HCT116 (cell line): ENCODE measurements around the gene ATP11B. TPM values are rescaled to one million over a fixed set of nuclear protein-coding genes. Genes with fewer than 3 reads are reported as not detected.

Experiments
- ATAC-seq: fragments of 200-7000 bp; cut with Tn5 transposase; 2 replicates; pipeline ENCODE4 v1.9.1; 2020; ENCODE audit warnings: mild to moderate bottlenecking, moderate library complexity
- BruUV-seq: library from RNA; stranded (reverse); fragments of 400-500 nt; replicated peaks from 2 replicates; lab custom pipeline; 2021; lab: Mats Ljungman, UMichigan
- CTCF ChIA-PET: fragments of 300-600 bp; sonication (Branson Sonifier 250); formaldehyde crosslinking; loops from one replicate; lab custom pipeline; 2021; ENCODE audit warnings: antibody characterized with exemption; lab: Charles Lee
- POLR2A ChIA-PET: fragments of 300-600, 350-600 bp; sonication (Branson Sonifier 250); formaldehyde crosslinking; loops from one replicate; lab custom pipeline; 2021; ENCODE audit warnings: antibody characterized with exemption; lab: Charles Lee
- RAD21 ChIA-PET, 2 experiments: fragments of 300-600 bp; sonication (Branson Sonifier 250); formaldehyde crosslinking; loops; one replicate each; lab custom pipeline; 2023; ENCODE audit warnings: low total read pairs in 2 of 2; ENCODE audit not compliant: uncharacterized antibody in 2 of 2, unreplicated experiment in 2 of 2, low non-redundant PET in 1 of 2; lab: Charles Lee
- DNase-seq: peaks from one replicate; pipeline ENCODE4 v3.0.0-alpha.2; 2010; ENCODE audit warnings: low read depth, low spot score
- H2AFZ ChIP-seq: fragments of 200-600 bp; shearing (Covaris generic), sonication (generic); 2 replicates; pipeline ENCODE4 v1.6.1; 2017; ENCODE audit warnings: low read depth, mixed run types, mixed read lengths, antibody characterized with exemption, low read length; ENCODE audit not compliant: poor library complexity, severe bottlenecking
- H3K27ac ChIP-seq: 2 replicates; pipeline ENCODE4 v1.5.1; 2012; ENCODE audit warnings: low read depth, low read length
- H3K27me3 ChIP-seq: fragments of 200-600 bp; sonication (generic); 2 replicates; pipeline ENCODE4 v1.6.1; 2016; ENCODE audit warnings: mixed run types, low read length, mixed read lengths; ENCODE audit not compliant: insufficient read depth
- H3K36me3 ChIP-seq, 2 experiments: fragments of 200-500 bp in 1 of 2; fragments of 200-600 bp in 1 of 2; sonication (Bioruptor generic) in 1 of 2; sonication (generic) in 1 of 2; 2 replicates each; pipeline versions ENCODE4 v1.5.1 to v1.6.1; 2014 to 2016; ENCODE audit warnings: low read length in 2 of 2, inconsistent platforms in 1 of 2, mixed read lengths in 1 of 2, mixed run types in 1 of 2; ENCODE audit not compliant: insufficient read depth in 2 of 2, control insufficient read depth in 1 of 2
- H3K4me1 ChIP-seq, 2 experiments: fragments of 200-600 bp in 1 of 2; sonication (generic) in 1 of 2; 2 replicates each; pipeline versions ENCODE4 v1.5.1 to v1.6.1; 2012 to 2017; ENCODE audit warnings: low read length in 2 of 2, inconsistent platforms in 1 of 2, mild to moderate bottlenecking in 1 of 2, mixed read lengths in 1 of 2, mixed run types in 1 of 2, moderate library complexity in 1 of 2; ENCODE audit not compliant: insufficient read depth in 2 of 2, control insufficient read depth in 1 of 2
- H3K4me2 ChIP-seq: fragments of 200-600 bp; sonication (generic); 2 replicates; pipeline ENCODE4 v1.6.1; 2017; ENCODE audit warnings: mixed run types, low read length, mixed read lengths
- H3K4me3 ChIP-seq, 2 experiments: fragments of 200-600 bp in 1 of 2; sonication (generic) in 1 of 2; replicated peaks in 1 of 2; 2 replicates each; pipeline ENCODE4 v1.5.1; 2011 to 2016; ENCODE audit warnings: low read length in 2 of 2, control low read depth in 1 of 2, low read depth in 1 of 2, mild to moderate bottlenecking in 1 of 2, mixed read lengths in 1 of 2, mixed run types in 1 of 2
- H3K79me2 ChIP-seq: fragments of 200-600 bp; sonication (generic); 2 replicates; pipeline ENCODE4 v1.6.1; 2017; ENCODE audit warnings: mild to moderate bottlenecking, mixed run types, low read length, moderate library complexity, mixed read lengths; ENCODE audit not compliant: insufficient read depth
- H3K9ac ChIP-seq: fragments of 200-600 bp; sonication (generic); 2 replicates; pipeline ENCODE4 v1.6.1; 2016; ENCODE audit warnings: low read length, mixed read lengths
- H3K9me2 ChIP-seq: fragments of 200-600 bp; sonication (generic), shearing (Covaris generic); 2 replicates; pipeline ENCODE4 v1.6.1; 2017; ENCODE audit warnings: mixed run types, mild to moderate bottlenecking, moderate library complexity; ENCODE audit not compliant: insufficient read depth
- H3K9me3 ChIP-seq, 2 experiments: fragments of 200-500 bp in 1 of 2; fragments of 200-600 bp in 1 of 2; sonication (Bioruptor generic) in 1 of 2; sonication (generic) in 1 of 2; 2 replicates each; pipeline ENCODE4 v1.6.1; 2014 to 2017; ENCODE audit warnings: low read length in 2 of 2, mixed read lengths in 2 of 2, inconsistent platforms in 1 of 2, low read depth in 1 of 2, mild to moderate bottlenecking in 1 of 2, mixed run types in 1 of 2, moderate library complexity in 1 of 2; ENCODE audit not compliant: control insufficient read depth in 1 of 2, insufficient read depth in 1 of 2
- H4K20me1 ChIP-seq: fragments of 200-600 bp; sonication (generic), shearing (Covaris generic); 2 replicates; pipeline ENCODE4 v1.6.1; 2017; ENCODE audit warnings: mixed run types, mild to moderate bottlenecking, moderate library complexity; ENCODE audit not compliant: insufficient read depth
- ATF3 ChIP-seq: IDR thresholded peaks from 2 replicates; pipeline ENCODE4 v1.6.1; 2012
- CBX3 ChIP-seq: IDR thresholded peaks from 2 replicates; pipeline ENCODE4 v1.6.1; 2012; ENCODE audit warnings: low read depth
- CEBPB ChIP-seq: IDR thresholded peaks from 2 replicates; pipeline ENCODE4 v1.6.1; 2012; ENCODE audit warnings: low read depth
- EGR1 ChIP-seq: IDR thresholded peaks from 2 replicates; pipeline ENCODE4 v1.6.1; 2012; ENCODE audit warnings: low read depth
- ELF1 ChIP-seq: IDR thresholded peaks from 2 replicates; pipeline ENCODE4 v1.6.1; 2012; ENCODE audit warnings: low read depth, borderline replicate concordance
- EZH2 ChIP-seq: fragments of 200-600 bp; sonication (generic); IDR thresholded peaks from 2 replicates; pipeline ENCODE4 v1.6.1; 2017; ENCODE audit warnings: antibody characterized with exemption, mixed run types
- EZH2phosphoT487 ChIP-seq: fragments of 200-600 bp; IDR thresholded peaks from 2 replicates; pipeline ENCODE4 v1.6.1; 2018; ENCODE audit warnings: antibody characterized with exemption, borderline replicate concordance
- JUND ChIP-seq: IDR thresholded peaks from 2 replicates; pipeline ENCODE4 v1.6.1; 2012
- POLR2A ChIP-seq: IDR thresholded peaks from 2 replicates; pipeline ENCODE4 v1.7.0; 2011; ENCODE audit warnings: borderline replicate concordance; ENCODE audit not compliant: insufficient read depth, insufficient read length; ENCODE audit errors: extremely low read depth
- POLR2AphosphoS5 ChIP-seq: IDR thresholded peaks from 2 replicates; pipeline ENCODE4 v1.6.1; 2011; ENCODE audit warnings: mild to moderate bottlenecking, low read depth, low read length, moderate library complexity
- RAD21 ChIP-seq: IDR thresholded peaks from 2 replicates; pipeline ENCODE4 v1.6.1; 2012; ENCODE audit warnings: low read depth, mild to moderate bottlenecking
- SP1 ChIP-seq: IDR thresholded peaks from 2 replicates; pipeline ENCODE4 v1.6.1; 2012; ENCODE audit warnings: low read depth
- SRF ChIP-seq: IDR thresholded peaks from 2 replicates; pipeline ENCODE4 v1.6.1; 2012; ENCODE audit warnings: low read depth
- ZBTB33 ChIP-seq: IDR thresholded peaks from 2 replicates; pipeline ENCODE4 v1.6.1; 2011; ENCODE audit warnings: mild to moderate bottlenecking, low read length, moderate library complexity; ENCODE audit not compliant: insufficient replicate concordance; ENCODE audit errors: extremely low read depth
- intact Hi-C: fragments of 100-400 bp; cut with micrococcal nuclease; formaldehyde crosslinking; loops from 2 replicates; pipeline ENCODE4 v1.10.0; 2022
- total RNA-seq: library from RNA; stranded (reverse); gene quantifications from one replicate; pipeline ENCODE4 v1.2.1, GENCODE V29; 2021; ENCODE audit not compliant: unreplicated experiment

Gene ATP11B
- total RNA-seq, 1 experiment from 2014 or later = 53.0 TPM

DNA sequence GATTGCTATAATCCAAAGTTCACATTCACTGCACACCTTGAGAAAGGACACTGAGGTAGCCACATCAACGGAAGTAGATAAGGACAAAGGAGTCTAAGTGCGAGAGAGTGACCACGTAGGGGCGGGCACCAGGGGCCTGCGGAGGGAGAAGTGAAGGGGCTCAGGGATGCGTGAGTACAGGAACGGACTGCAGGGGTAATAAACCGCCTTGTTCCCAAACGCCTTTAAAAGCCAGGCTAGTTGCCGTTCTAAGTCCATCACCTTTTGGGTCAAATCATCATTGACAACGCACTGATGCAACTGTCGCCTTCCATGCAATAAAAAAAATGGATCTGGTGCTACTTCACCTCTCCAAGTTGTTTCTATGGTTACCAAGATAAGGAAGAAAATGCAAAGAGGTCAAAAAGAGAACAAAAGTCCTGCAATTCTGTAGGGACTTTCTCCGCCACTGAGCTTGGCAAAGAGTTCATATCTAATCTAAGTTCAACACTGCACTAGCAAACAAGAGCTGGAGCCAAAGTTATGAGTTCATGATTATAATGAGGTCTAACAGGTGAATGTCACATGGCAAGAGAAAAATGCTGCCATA is 32.6 kb upstream of the ATP11B start (continued):
- TF ChIP-seq ATF3 = no peak

DNA sequence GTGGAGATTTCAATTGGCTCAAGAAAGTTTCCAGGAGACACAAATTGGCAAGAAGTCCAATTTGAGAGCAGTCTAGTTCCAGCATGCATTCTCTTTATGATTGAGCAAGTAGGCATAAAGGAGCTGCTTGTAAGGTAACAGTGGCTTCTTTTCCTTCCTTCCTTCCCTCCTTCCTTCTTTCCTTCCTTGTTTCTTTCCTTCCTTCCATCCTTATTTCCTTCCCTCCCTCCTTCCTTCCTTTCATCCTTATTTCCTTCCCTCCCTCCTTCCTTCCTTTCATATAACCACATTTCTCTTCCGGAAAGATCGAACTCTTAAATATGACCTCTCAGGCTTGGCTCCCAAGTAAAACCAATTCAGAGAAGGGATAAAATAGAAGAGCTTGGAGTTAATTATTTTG is 29.4 kb upstream of the ATP11B start:
- no TSS peak for BruUV-seq
- no peak overlapping the region for H2AFZ ChIP-seq

More for the DNA sequence above, 29.4 kb upstream of the ATP11B start:
- intact Hi-C loops = no loop called here
- H3K4me3 ChIP-seq = no peak overlapping the region
- no peaks in the 10 kb centered on the region for H3K9me3 ChIP-seq
- H3K9me2 ChIP-seq = no peaks in the 10 kb centered on the region
- H3K27me3 ChIP-seq = no peaks in the 10 kb centered on the region
- CTCF ChIA-PET = no interaction called here
- no peak for ATAC-seq
- H3K4me2 ChIP-seq = no peak overlapping the region
- no peak overlapping the region for H3K9ac ChIP-seq
- H3K36me3 ChIP-seq = no peaks in the 10 kb centered on the region
- no peaks in the 10 kb centered on the region for H3K79me2 ChIP-seq
- POLR2A ChIA-PET = interaction anchor here (0.6 kb wide), 1 partner anchor 1084 kb away, joined by 3 read pairs; no protein-coding TSS in a partner anchor
- no peak overlapping the region for H3K27ac ChIP-seq
- no peaks in the 10 kb centered on the region for H4K20me1 ChIP-seq
- RAD21 ChIA-PET = no interaction called here
- DNase-seq = no peak
- TF ChIP-seq EZH2phosphoT487 (no peak), ATF3 (no peak), SRF (no peak), POLR2AphosphoS5 (no peak), ELF1 (no peak), POLR2A (no peak), CEBPB (no peak), EGR1 (no peak), ZBTB33 (no peak), RAD21 (no peak), EZH2 (no peak), SP1 (no peak), CBX3 (no peak), JUND (no peak)
- TF ChIP-seq, all 23 proteins: peak for 0
- H3K4me1 ChIP-seq = no peaks in the 10 kb centered on the region
